A673 (cell line): ENCODE measurements around the gene ACTR3. TPM values are rescaled to one million over a fixed set of nuclear protein-coding genes. Genes with fewer than 3 reads are reported as not detected.

Experiments used
- BruUV-seq: library from RNA; stranded (reverse); fragments of 400-500 nt; replicated peaks from 2 replicates; lab custom pipeline; 2021; lab: Mats Ljungman, UMichigan
- CTCF ChIA-PET: fragments of 300-600 bp; sonication (Branson Sonifier 250); formaldehyde crosslinking; loops from one replicate; lab custom pipeline; 2022; ENCODE audit warnings: antibody characterized with exemption; lab: Charles Lee
- POLR2A ChIA-PET: fragments of 300-600 bp; sonication (Branson Sonifier 250); formaldehyde crosslinking; loops from one replicate; lab custom pipeline; 2022; ENCODE audit warnings: antibody characterized with exemption; ENCODE audit not compliant: low non-redundant PET; lab: Charles Lee
- DNase-seq: peaks from one replicate; pipeline ENCODE4 v3.0.0-alpha.2; 2015; ENCODE audit warnings: low spot score
- H3K27ac ChIP-seq: fragments of 200-600 bp; sonication (generic); 2 replicates; pipeline ENCODE4 v1.5.1; 2016; ENCODE audit warnings: mixed run types, low read depth, mild to moderate bottlenecking, mixed read lengths, antibody characterized with exemption, low read length; ENCODE audit not compliant: poor library complexity, severe bottlenecking
- H3K27me3 ChIP-seq: fragments of 200-600 bp; sonication (generic); replicated peaks from 2 replicates; pipeline ENCODE4 v1.6.1; 2017; ENCODE audit warnings: mixed run types, low read depth, mild to moderate bottlenecking, mixed read lengths, antibody characterized with exemption, low read length; ENCODE audit not compliant: insufficient read depth, poor library complexity
- H3K36me3 ChIP-seq: fragments of 200-600 bp; sonication (generic); 2 replicates; pipeline ENCODE4 v1.6.1; 2016; ENCODE audit warnings: mixed run types, mild to moderate bottlenecking, mixed read lengths, antibody characterized with exemption, low read length; ENCODE audit not compliant: insufficient read depth, poor library complexity, severe bottlenecking
- H3K4me1 ChIP-seq: fragments of 200-600 bp; sonication (generic); 2 replicates; pipeline ENCODE4 v1.6.1; 2017; ENCODE audit warnings: mixed run types, mild to moderate bottlenecking, mixed read lengths, antibody characterized with exemption, low read length; ENCODE audit not compliant: insufficient read depth, poor library complexity, severe bottlenecking
- H3K4me3 ChIP-seq: fragments of 200-600 bp; sonication (generic); 2 replicates; pipeline ENCODE4 v1.5.1; 2016; ENCODE audit warnings: low read depth, mixed run types, mild to moderate bottlenecking, mixed read lengths, low read length; ENCODE audit not compliant: poor library complexity, severe bottlenecking
- H3K9me3 ChIP-seq: fragments of 200-600 bp; sonication (generic); 2 replicates; pipeline ENCODE4 v1.6.1; 2016; ENCODE audit warnings: mixed run types, low read depth, mild to moderate bottlenecking, mixed read lengths, antibody characterized with exemption, low read length; ENCODE audit not compliant: poor library complexity, severe bottlenecking
- EZH2 ChIP-seq: fragments of 200-600 bp; sonication (generic); IDR thresholded peaks from 2 replicates; pipeline ENCODE4 v1.6.1; 2017; ENCODE audit warnings: borderline replicate concordance, low read depth, mild to moderate bottlenecking, mixed read lengths, antibody characterized with exemption, low read length; ENCODE audit not compliant: poor library complexity, severe bottlenecking
- intact Hi-C: fragments of 100-400 bp; cut with micrococcal nuclease; formaldehyde crosslinking; loops from one replicate; pipeline ENCODE4 v1.10.0; 2022; ENCODE audit not compliant: unreplicated experiment
- total RNA-seq: library from RNA; stranded (reverse); gene quantifications from 2 replicates; pipeline ENCODE4 v1.2.3, GENCODE V29; 2021
- TF ChIP-seq, protein P1 (sequence below): fragments of 300-800, 200-600 bp; sonication (generic); conservative IDR thresholded peaks from 2 replicates; pipeline ENCODE4 v1.5.1; 2017; ENCODE audit warnings: low read depth, mild to moderate bottlenecking, antibody characterized with exemption, low read length, moderate library complexity, mixed read lengths

The ACTR3 gene
- total RNA-seq, 1 experiment from 2014 or later = 340 TPM

DNA sequence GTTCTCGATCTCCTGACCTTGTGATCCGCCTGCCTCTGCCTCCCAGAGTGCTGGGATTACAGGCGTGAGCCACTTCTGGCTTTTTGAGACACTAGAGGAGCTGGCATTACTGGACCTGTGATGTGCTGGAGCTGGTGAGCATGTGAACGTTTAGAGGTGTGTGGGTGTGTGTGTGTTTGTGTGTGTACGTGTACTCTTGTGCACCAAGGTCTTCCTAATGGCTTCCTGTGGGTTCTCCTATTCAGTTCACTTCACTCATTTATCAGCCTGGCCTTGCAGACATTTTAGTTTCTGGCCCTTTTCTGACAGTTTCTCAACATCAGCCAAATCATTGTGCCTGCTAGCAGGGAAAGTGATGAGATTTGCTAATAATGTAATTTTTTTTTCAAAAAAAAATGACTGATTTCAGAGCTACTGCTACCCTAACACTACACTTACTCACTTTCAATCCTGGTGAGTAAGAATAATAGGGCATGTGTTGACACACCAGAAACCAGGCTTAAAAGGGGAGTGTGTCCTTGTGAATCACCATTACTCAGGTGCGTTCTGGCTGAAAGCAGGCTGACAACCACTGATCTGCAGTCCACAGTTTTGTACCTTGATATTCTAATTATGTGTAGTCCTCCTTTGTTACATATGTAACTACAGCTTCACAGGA lies 41.0 kb upstream of the ACTR3 start:
- ChIA-PET POLR2A (no interaction called here), CTCF (no interaction called here)
- no peak for TF ChIP-seq EZH2
- TF ChIP-seq, protein P1, sequence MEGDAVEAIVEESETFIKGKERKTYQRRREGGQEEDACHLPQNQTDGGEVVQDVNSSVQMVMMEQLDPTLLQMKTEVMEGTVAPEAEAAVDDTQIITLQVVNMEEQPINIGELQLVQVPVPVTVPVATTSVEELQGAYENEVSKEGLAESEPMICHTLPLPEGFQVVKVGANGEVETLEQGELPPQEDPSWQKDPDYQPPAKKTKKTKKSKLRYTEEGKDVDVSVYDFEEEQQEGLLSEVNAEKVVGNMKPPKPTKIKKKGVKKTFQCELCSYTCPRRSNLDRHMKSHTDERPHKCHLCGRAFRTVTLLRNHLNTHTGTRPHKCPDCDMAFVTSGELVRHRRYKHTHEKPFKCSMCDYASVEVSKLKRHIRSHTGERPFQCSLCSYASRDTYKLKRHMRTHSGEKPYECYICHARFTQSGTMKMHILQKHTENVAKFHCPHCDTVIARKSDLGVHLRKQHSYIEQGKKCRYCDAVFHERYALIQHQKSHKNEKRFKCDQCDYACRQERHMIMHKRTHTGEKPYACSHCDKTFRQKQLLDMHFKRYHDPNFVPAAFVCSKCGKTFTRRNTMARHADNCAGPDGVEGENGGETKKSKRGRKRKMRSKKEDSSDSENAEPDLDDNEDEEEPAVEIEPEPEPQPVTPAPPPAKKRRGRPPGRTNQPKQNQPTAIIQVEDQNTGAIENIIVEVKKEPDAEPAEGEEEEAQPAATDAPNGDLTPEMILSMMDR = no peak

DNA sequence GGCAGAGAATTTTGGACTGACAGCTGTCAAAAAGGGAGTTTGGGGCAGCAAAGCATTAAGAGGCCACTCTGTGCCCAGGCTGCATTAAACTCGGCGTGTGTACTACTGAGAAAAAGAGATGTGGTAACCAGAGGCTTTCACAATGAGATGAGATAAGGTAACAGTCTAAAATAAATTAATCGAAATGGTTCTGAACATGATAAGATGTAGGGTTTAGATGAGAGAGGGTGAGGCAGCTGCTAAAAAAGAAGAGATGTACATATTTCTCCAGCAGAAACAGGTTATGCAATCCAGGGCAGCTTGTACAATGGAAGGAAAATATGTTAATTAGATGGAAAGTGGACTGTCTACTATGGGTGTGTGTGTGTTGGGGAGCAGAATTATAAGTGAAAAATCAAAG lies 39.2 kb upstream of the ACTR3 start:
- ChIA-PET POLR2A (no interaction called here), CTCF (no interaction called here)
- DNase-seq = no peak
- Histone ChIP-seq H3K27ac (no peak overlapping the region), H3K27me3 (no peaks in the 10 kb centered on the region), H3K4me1 (no peaks in the 10 kb centered on the region), H3K4me3 (no peak overlapping the region), H3K36me3 (no peaks in the 10 kb centered on the region), H3K9me3 (no peaks in the 10 kb centered on the region)
- no TSS peak for BruUV-seq
- intact Hi-C loops = no loop called here
- TF ChIP-seq, protein P1 = no peak
- no peak for TF ChIP-seq EZH2

More for the DNA sequence above, 41.0 kb upstream of the ACTR3 start:
- Histone ChIP-seq H3K36me3 (no peaks in the 10 kb centered on the region), H3K9me3 (no peaks in the 10 kb centered on the region), H3K4me3 (no peak overlapping the region), H3K4me1 (no peaks in the 10 kb centered on the region), H3K27me3 (no peaks in the 10 kb centered on the region), H3K27ac (no peak overlapping the region)
- no TSS peak for BruUV-seq
- intact Hi-C loops = no loop called here
- DNase-seq = no peak

DNA sequence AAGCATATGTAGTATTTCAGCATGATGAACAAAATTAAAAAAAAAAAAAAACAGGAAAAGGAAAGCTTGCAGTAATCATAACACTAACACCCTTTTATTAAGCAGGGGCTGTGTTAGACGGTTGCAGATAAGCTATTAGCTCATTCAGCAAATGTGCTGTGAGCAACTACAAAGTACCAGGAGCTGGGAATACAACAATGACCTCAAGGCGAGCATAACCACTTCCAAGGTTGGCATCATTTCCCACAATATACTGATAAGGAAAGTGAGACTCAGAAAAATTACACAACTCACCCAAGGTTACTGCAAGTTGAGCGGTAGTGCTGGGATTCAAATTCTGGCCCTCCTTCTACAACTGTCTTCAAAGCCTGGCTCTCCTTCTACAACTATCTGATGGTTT lies 38.2 kb upstream of the ACTR3 start:
- Histone ChIP-seq H3K4me1 (no peaks in the 10 kb centered on the region), H3K27ac (no peak overlapping the region), H3K36me3 (no peaks in the 10 kb centered on the region), H3K27me3 (no peaks in the 10 kb centered on the region), H3K9me3 (no peaks in the 10 kb centered on the region), H3K4me3 (no peak overlapping the region)
- DNase-seq = no peak
- TF ChIP-seq, protein P1 = no peak
- no peak for TF ChIP-seq EZH2
- BruUV-seq = no TSS peak
- ChIA-PET CTCF (no interaction called here), POLR2A (interaction anchor here (0.6 kb wide), 1 partner anchor 452 kb away, joined by 8 read pairs; no protein-coding TSS in a partner anchor)
- intact Hi-C loops = no loop called here
